Fibroblast of lung (primary cell): ENCODE data around the gene NTN3.

Experiments used
- EZH2 ChIP-seq: IDR thresholded peaks from 2 replicates; pipeline ENCODE4 v1.5.1; 2012; ENCODE audit warnings: low read length, control low read depth, mild to moderate bottlenecking; ENCODE audit errors: missing control alignments
- TF ChIP-seq, protein P1 (sequence below), 2 donors: IDR thresholded peaks in 1 of 2; conservative IDR thresholded peaks in 1 of 2; 1 replicate in 1 of 2; 2 replicates in 1 of 2; pipeline ENCODE4 v1.5.1; 2011 to 2012; ENCODE audit warnings: low read length in 2 of 2, control low read depth in 1 of 2, inconsistent platforms in 1 of 2, low read depth in 1 of 2, mild to moderate bottlenecking in 1 of 2

DNA sequence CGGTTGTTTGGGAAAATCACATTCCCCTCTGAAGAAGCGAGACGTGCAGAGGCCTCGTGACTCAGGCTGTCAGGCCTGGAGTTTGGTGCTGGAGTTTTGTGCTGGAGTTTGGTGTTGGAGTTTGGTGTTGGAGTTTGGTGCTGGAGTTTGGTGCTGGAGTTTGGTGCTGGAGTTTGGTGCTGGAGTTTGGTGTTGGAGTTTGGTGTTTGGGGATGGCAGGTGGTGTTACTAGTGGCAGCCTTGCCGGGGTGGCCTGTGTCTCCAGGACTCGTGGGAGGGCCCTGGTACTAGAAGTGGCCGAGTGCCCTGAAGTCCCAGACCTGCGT lies 16.4 kb downstream of the NTN3 start:
- TF ChIP-seq EZH2, result no peak
- TF ChIP-seq, protein P1, sequence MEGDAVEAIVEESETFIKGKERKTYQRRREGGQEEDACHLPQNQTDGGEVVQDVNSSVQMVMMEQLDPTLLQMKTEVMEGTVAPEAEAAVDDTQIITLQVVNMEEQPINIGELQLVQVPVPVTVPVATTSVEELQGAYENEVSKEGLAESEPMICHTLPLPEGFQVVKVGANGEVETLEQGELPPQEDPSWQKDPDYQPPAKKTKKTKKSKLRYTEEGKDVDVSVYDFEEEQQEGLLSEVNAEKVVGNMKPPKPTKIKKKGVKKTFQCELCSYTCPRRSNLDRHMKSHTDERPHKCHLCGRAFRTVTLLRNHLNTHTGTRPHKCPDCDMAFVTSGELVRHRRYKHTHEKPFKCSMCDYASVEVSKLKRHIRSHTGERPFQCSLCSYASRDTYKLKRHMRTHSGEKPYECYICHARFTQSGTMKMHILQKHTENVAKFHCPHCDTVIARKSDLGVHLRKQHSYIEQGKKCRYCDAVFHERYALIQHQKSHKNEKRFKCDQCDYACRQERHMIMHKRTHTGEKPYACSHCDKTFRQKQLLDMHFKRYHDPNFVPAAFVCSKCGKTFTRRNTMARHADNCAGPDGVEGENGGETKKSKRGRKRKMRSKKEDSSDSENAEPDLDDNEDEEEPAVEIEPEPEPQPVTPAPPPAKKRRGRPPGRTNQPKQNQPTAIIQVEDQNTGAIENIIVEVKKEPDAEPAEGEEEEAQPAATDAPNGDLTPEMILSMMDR (conservative IDR thresholded peaks at IDR 0.05 in 1 of 2, IDR thresholded peaks at IDR 0.05 in 1 of 2; ENCODE audit: low read depth in 1 of 2, low read length in 2 of 2), result no peak
